Endothelial cell (in vitro differentiated cells): ENCODE results near the gene MRPS27. TPM values are rescaled to one million over a fixed set of nuclear protein-coding genes. Genes with fewer than 3 reads are reported as not detected.

Experiments used
- DNase-seq: peaks from one replicate; pipeline ENCODE4 v3.0.0; 2021; ENCODE audit warnings: low spot score
- H3K27ac Mint-ChIP-seq: one replicate; pipeline ENCODE4 v1.8.0; 2021; ENCODE audit warnings: mixed read lengths, inconsistent platforms; ENCODE audit not compliant: unreplicated experiment
- H3K27me3 Mint-ChIP-seq: one replicate; pipeline ENCODE4 v1.8.0; 2021; ENCODE audit warnings: mild to moderate bottlenecking, moderate library complexity, mixed read lengths, inconsistent platforms; ENCODE audit not compliant: unreplicated experiment
- H3K36me3 Mint-ChIP-seq: one replicate; pipeline ENCODE4 v1.8.0; 2021; ENCODE audit warnings: mild to moderate bottlenecking, low read depth, mixed read lengths, inconsistent platforms; ENCODE audit not compliant: unreplicated experiment
- H3K4me1 Mint-ChIP-seq: one replicate; pipeline ENCODE4 v1.8.0; 2021; ENCODE audit warnings: mild to moderate bottlenecking, mixed read lengths, inconsistent platforms; ENCODE audit not compliant: unreplicated experiment
- H3K4me3 Mint-ChIP-seq: one replicate; pipeline ENCODE4 v1.8.0; 2021; ENCODE audit warnings: mild to moderate bottlenecking, mixed read lengths, inconsistent platforms; ENCODE audit not compliant: unreplicated experiment
- H3K9me3 Mint-ChIP-seq: one replicate; pipeline ENCODE4 v1.8.0; 2021; ENCODE audit warnings: mixed read lengths, inconsistent platforms; ENCODE audit not compliant: unreplicated experiment
- total RNA-seq: library from RNA; stranded (reverse); fragmentation: NEBNext Ultra II Directional; extraction: Animal tissue kit (Norgen Biotek cat#: 25700); gene quantifications from one replicate; pipeline ENCODE4 v1.2.1, GENCODE V29; 2021; ENCODE audit not compliant: unreplicated experiment
- TF ChIP-seq, protein P1 (sequence below): fragments of 200-600 bp; sonication (generic); IDR thresholded peaks from one replicate; pipeline ENCODE4 v1.5.0; 2021; ENCODE audit warnings: antibody characterized with exemption; ENCODE audit not compliant: unreplicated experiment

The MRPS27 gene
- total RNA-seq, 1 donor from 2014 or later = 62.8 TPM

DNA sequence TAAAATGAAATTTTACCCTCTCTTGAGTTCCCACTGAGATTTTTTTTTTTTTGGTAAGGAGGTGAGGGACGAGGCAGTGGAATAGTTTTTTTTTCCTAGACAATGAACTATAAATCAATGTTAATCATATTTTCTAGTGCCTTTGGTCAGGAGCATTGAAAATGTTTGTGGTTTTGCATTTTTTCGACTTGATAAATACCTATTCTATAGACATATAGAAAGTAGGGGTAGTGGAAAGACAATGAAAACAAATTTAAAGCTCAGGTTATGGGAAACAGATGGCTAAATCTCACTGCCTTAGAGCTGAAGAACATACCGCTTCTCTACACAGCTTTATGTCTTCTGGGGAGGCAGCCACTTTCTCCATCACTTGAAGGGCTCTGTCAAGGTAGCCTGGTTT, 94.3 kb downstream of the MRPS27 start:
- TF ChIP-seq, protein P1, sequence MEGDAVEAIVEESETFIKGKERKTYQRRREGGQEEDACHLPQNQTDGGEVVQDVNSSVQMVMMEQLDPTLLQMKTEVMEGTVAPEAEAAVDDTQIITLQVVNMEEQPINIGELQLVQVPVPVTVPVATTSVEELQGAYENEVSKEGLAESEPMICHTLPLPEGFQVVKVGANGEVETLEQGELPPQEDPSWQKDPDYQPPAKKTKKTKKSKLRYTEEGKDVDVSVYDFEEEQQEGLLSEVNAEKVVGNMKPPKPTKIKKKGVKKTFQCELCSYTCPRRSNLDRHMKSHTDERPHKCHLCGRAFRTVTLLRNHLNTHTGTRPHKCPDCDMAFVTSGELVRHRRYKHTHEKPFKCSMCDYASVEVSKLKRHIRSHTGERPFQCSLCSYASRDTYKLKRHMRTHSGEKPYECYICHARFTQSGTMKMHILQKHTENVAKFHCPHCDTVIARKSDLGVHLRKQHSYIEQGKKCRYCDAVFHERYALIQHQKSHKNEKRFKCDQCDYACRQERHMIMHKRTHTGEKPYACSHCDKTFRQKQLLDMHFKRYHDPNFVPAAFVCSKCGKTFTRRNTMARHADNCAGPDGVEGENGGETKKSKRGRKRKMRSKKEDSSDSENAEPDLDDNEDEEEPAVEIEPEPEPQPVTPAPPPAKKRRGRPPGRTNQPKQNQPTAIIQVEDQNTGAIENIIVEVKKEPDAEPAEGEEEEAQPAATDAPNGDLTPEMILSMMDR = no peak
- Mint-ChIP-seq H3K27me3 (no peaks in the 10 kb centered on the region), H3K27ac (no peak overlapping the region), H3K4me1 (no peaks in the 10 kb centered on the region), H3K36me3 (peaks cover 34% of the 10 kb centered on the region), H3K4me3 (no peak overlapping the region), H3K9me3 (no peaks in the 10 kb centered on the region)
- DNase-seq = no peak

DNA sequence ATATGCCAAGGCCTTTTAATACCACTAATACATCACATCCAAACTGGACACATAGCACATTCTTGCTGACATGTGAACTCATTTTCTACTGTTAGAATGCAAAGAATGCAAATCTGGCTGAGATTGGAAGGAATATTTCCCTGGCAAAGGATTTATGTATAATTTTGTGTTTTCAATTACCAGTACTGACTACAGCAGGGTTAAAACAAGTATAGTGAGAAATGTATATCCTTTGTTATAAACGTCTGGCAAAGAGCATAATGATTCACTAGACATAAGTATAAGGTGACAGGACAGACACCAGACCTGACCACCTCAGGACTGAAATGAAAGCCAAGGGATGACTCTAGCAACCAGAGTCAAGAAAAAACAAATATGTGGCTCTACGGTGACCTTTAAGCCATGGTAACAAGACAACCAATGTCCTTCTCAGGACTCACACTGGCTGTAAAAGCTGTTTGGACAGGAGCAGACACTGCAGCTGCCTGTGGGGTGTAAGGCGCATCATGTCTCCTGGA, 95.0 kb downstream of the MRPS27 start:
- DNase-seq = no peak
- Mint-ChIP-seq H3K9me3 (no peaks in the 10 kb centered on the region), H3K36me3 (peaks cover 36% of the 10 kb centered on the region), H3K4me3 (peak overlapping the region; percentile 34), H3K27ac (no peak overlapping the region), H3K27me3 (no peaks in the 10 kb centered on the region), H3K4me1 (no peaks in the 10 kb centered on the region)
- TF ChIP-seq, protein P1 = no peak

DNA sequence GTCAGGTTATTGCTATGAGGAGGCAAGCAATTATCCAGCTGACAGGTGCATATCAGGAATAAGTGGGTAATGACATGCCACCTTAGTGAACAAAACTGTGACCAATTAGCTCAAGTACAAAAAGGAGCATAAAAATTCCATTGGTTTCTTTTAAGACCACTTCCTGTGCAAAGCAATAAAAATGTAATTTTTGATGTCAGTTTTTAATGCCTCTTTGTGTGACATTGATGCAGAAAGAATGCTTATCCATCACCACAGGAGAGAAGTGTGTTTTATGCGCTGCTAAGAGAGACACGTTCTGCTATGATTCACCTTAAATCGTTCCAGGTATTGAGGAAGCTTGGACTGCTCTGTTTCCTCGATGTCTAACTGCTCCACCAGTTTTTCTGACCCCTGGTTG, 96.7 kb downstream of the MRPS27 start:
- Mint-ChIP-seq H3K9me3 (no peaks in the 10 kb centered on the region), H3K4me3 (peak overlapping the region; percentile 21)
- no peak for DNase-seq

DNA sequence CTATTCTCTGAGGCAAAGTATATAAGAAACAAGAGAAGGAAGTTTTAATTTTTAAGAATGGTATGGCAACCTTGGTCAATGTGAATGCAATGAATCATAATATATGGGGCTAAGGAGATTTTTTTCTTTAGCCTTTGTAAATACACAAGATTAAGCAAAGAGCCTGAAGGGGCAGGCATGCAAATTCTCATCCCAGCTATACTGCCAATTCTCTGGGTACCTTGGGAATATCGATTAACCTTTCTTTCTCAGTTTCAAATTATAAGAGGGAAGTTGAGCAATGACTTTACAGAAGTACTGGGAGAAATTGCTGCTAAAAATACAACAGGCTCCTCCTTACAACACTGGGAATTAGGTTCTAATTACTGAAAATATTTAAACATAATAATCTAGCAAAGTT, 97.5 kb downstream of the MRPS27 start:
- Mint-ChIP-seq H3K9me3 (no peaks in the 10 kb centered on the region), H3K27me3 (peaks cover 2% of the 10 kb centered on the region), H3K36me3 (peaks cover 57% of the 10 kb centered on the region), H3K4me3 (no peak overlapping the region), H3K27ac (no peak overlapping the region), H3K4me1 (no peaks in the 10 kb centered on the region)
- TF ChIP-seq, protein P1 = no peak
- DNase-seq = no peak

More for the DNA sequence above, 96.7 kb downstream of the MRPS27 start:
- Mint-ChIP-seq H3K4me1 (no peaks in the 10 kb centered on the region), H3K36me3 (peaks cover 51% of the 10 kb centered on the region), H3K27ac (no peak overlapping the region), H3K27me3 (no peaks in the 10 kb centered on the region)
- TF ChIP-seq, protein P1 = no peak

DNA sequence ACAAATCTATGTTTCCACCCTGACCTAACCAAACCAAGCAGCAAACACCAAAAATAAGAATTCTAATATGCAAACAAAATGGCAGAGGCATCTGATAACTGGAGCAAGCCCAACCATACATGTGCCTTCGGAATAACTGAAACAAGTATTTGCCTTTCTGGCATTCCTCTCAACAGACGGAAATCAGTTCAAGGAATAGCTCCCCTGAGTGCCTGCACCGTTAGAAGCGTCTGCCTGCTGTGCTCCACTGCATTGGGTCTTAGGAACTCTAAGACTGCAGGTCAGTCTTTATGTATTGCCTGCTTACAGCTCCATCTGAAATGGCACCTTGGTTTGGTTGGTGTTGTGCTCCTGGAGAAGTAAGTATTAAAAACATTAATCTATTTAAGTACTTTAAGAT, 98.5 kb downstream of the MRPS27 start:
- H3K9me3 Mint-ChIP-seq = no peaks in the 10 kb centered on the region
- TF ChIP-seq, protein P1 = no peak
- no peak overlapping the region for H3K27ac Mint-ChIP-seq
- no peaks in the 10 kb centered on the region for H3K4me1 Mint-ChIP-seq
- H3K4me3 Mint-ChIP-seq = no peak overlapping the region
- H3K36me3 Mint-ChIP-seq = peaks cover 61% of the 10 kb centered on the region
- no peak for DNase-seq
- peaks cover 2% of the 10 kb centered on the region for H3K27me3 Mint-ChIP-seq
